Esophagus muscularis mucosa (tissue), 4 donors: ENCODE measurements around the gene NSD1.

ENCODE experiments used
- EP300 ChIP-seq: sonication (generic); formaldehyde crosslinking; IDR thresholded peaks from one replicate; pipeline ENCODE4 v1.6.1; 2017; ENCODE audit warnings: antibody characterized with exemption
- POLR2A ChIP-seq: fragments of 450-650 bp; IDR thresholded peaks from one replicate; pipeline ENCODE4 v1.6.1; 2017; ENCODE audit warnings: antibody characterized with exemption, moderate library complexity, mild to moderate bottlenecking, low read depth
- POLR2AphosphoS5 ChIP-seq, 2 donors: sonication (generic); formaldehyde crosslinking; IDR thresholded peaks; one replicate each; pipeline ENCODE4 v1.6.1; 2017; ENCODE audit warnings: antibody characterized with exemption in 2 of 2
- TF ChIP-seq, protein P1 (sequence below), 3 experiments: fragments of 200-600 bp in 2 of 3; fragments of 450-650 bp in 1 of 3; sonication (generic) in 2 of 3; IDR thresholded peaks; one replicate each; pipeline ENCODE4 v1.5.1; 2017 to 2019; ENCODE audit warnings: antibody characterized with exemption in 3 of 3, mild to moderate bottlenecking in 2 of 3, moderate library complexity in 1 of 3

DNA sequence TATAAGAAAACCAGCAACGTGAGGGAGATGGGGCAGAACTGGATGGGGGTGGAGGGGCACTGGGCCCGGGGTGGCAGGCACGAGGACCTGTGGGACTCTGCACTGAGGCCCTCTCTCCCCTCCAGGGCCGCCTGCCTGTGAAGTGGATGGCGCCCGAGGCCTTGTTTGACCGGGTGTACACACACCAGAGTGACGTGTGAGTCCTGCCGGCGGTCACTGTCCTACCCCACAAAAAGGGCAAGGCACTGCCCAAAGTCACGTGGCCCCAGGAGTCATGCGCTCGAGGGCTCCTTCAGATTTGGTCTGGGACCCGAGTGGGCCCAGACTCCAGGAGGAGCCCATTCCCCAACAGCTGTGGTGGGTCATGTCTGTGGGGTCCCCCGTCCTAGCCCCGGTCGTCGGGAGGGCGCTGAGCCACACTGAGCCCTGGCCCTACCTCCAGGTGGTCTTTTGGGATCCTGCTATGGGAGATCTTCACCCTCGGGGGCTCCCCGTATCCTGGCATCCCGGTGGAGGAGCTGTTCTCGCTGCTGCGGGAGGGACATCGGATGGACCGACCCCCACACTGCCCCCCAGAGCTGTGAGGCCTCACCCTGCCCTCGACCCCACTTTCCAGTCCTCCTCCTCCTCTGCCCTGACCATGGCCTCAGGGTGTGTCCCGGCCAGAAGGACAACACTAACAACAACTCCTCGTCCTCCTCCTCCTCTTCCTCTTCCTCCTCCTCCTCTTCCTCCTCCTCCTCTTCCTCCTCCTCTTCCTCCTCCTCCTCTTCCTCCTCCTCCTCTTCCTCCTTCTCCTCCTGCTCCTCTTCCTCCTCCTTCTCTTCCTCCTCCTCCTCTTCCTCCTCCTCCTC is 37.2 kb upstream of the NSD1 start:
- TF ChIP-seq POLR2A (no peak), POLR2AphosphoS5 (IDR thresholded peaks at IDR 0.05) (no peak), EP300 (no peak)
- TF ChIP-seq, protein P1, sequence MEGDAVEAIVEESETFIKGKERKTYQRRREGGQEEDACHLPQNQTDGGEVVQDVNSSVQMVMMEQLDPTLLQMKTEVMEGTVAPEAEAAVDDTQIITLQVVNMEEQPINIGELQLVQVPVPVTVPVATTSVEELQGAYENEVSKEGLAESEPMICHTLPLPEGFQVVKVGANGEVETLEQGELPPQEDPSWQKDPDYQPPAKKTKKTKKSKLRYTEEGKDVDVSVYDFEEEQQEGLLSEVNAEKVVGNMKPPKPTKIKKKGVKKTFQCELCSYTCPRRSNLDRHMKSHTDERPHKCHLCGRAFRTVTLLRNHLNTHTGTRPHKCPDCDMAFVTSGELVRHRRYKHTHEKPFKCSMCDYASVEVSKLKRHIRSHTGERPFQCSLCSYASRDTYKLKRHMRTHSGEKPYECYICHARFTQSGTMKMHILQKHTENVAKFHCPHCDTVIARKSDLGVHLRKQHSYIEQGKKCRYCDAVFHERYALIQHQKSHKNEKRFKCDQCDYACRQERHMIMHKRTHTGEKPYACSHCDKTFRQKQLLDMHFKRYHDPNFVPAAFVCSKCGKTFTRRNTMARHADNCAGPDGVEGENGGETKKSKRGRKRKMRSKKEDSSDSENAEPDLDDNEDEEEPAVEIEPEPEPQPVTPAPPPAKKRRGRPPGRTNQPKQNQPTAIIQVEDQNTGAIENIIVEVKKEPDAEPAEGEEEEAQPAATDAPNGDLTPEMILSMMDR (IDR thresholded peaks at IDR 0.05): no peak
